NK-92 (cell line): ENCODE measurements around the gene UCN3.

Experiments used
- DNase-seq: peaks from one replicate; lab custom pipeline; 2025; ENCODE audit not compliant: unreplicated experiment; lab: John Stamatoyannopoulos, UW

Gene UCN3

DNA sequence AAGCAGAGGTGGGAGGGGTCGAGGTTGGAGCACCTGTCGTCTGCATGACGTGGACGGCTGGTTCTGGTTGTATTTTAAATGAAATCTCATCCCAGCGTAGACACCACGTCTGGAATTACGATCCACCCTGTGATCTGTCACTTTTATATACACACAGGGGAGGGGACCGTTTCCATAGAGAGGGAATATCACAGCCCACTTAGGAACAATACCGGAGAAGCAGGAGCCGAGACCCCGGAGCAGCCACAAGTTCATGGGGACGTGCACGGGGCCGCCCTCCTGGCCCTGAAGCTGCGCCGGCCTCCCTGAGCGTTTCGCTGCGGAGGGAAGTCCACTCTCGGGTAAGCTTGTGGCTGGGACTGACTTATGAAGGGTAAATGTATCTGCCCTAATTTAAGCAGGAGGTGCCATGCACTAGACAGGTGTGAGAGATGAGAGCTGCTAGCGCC lies at the start of gene UCN3:
TSS of gene UCN3 (plus strand) at position 77 of the 449 bp plus-strand sequence. CDS start 8,755 bp downstream, outside the sequence.
- DNase-seq: no peak

- no peak for DNase-seq
These were observed 47.1 kb upstream of the UCN3 start for GRCh38 chr10:5317547-5318107.

DNA sequence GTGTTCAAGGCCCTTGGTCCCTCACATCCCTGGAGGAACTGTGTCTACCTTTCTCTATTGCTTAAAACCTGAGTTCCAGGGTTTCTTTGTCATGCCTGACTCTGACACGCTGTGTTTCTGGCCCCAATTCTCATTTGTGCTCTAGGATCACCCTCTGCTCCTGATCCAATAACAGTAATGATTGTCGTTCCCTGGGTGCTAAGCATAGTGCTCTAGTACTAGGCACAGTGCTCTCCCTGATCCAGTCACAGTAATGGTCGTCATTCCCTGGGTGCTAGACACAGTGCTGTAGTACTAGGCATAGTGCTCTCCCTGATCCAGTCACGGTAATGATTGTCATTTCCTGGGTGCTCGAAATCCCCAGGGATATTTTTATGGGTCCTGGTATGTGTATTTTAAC lies 46.6 kb upstream of the UCN3 start:
- DNase-seq: no peak

DNA sequence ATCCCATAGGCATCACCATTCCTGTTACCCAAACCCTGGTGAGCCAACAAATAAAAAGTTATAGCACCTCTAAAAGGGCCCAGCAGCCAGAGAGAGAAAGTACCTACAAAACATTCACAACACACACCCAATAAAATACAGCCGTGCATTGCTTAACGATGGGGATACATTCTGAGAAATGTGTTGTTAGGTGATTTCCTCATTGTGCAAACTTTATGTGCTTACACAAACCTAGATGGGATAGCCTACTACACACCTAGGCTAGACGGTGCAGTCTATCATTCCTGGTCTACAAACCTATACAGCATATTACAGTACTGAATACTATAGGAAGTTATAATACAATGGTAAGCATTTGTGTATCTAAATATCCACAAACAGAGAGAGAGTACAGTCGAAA lies 44.9 kb upstream of the UCN3 start:
- no peak for DNase-seq

DNA sequence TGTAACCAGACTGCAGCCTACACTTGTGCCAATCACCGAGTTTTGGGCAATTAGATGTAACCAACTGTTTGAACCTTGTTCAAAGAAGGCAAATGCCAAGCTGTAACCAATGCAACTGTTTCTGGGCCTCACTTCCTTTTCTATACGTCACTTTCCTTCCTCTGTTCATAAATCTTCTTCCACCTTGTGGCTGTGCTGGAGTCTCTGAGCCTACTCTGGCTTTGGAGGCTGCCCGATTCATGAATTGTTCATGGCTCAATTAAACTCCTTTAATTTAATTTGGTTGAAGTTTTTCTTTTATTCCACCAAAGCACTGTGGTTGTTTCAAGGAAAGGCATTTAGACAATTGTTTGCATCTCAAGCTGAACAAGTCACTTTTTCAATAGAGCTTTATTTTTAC lies 43.5 kb upstream of the UCN3 start:
- no peak for DNase-seq

DNA sequence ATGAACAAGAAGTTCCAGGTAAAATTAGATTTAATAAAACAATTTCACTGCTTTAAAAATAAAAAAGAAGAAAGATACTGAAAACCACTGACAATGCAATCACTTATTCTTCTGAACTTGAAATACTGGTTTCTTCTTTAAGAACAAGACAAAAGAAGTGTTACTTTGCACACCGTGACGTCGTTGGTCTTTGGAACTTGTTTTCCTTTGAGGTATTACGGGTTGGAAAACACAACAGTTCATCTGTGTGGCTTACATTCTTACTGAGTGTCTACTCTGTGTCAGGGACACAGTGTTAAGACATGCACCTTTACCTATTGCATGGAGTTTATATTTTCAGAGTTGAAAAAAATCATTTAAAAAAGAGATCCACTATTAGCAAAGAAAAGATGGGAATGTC lies 41.3 kb upstream of the UCN3 start:
- no peak for DNase-seq

DNA sequence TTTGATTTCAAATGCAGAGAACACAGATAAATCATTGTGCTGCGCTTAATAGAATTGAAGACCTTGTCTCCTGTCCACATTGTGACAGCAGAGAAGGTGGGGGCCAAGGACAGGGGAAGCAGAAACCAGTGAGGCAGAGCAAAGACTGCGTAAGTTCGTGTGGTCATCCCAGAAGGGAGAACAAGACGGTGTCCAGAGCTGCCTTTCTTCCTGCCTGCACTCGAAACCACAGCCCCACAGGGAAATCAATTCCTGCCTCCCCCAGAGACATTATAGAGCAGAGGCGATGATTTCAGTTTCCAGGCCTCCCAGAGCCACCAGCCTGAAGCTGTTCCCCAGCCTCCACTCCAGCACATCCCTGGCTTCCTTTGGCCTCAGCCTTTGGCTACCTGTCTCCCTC lies 39.7 kb upstream of the UCN3 start:
- DNase-seq: no peak

GRCh38 chr10:5334196-5334880 lies 30.4 kb upstream of the UCN3 start:
- no peak for DNase-seq

- DNase-seq: no peak
These were observed 26.8 kb upstream of the UCN3 start for GRCh38 chr10:5338010-5338409.

- DNase-seq: no peak
These were observed 21.7 kb upstream of the UCN3 start for GRCh38 chr10:5343092-5343491.

- DNase-seq: no peak
These were observed 21.2 kb upstream of the UCN3 start for GRCh38 chr10:5343561-5343960.

DNA sequence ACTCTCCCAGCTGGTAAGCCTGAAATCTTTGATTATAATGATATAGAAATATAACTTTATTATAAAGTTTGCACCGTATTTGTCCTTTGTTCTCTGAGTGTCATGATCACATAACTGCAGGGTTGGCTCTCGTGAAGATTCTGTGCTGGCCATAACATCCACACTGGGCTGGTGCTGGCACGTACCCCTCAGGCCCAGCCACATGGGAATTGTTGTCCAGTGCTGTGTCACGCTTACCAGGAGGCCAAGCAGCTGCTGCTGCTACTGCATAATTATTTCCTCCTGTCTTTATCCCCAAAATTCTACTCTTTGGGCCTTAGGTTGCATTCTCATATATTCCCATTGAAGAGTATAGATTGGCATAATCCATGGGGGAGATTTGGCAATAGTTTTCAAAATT lies 20.8 kb upstream of the UCN3 start:
- DNase-seq: no peak

DNA sequence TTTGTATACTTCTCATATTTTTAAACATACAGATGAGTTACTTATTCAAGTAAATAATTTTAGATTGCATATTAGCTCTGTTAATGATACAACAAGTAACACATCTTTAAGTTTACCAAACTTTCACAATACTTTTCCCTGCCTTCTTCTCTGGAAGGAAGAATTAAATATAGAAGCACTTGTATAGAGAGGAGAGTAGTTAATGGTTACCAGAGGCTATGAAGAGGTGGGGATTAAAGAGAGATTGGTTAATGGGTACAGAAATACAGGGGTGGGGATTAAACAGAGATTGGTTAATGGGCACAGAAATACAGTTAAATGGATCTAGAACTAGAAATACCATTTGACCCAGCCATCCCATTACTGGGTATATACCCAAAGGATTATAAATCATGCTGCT lies 20.0 kb upstream of the UCN3 start:
- DNase-seq: no peak

GRCh38 chr10:5346881-5347280 lies 17.9 kb upstream of the UCN3 start:
- no peak for DNase-seq

DNA sequence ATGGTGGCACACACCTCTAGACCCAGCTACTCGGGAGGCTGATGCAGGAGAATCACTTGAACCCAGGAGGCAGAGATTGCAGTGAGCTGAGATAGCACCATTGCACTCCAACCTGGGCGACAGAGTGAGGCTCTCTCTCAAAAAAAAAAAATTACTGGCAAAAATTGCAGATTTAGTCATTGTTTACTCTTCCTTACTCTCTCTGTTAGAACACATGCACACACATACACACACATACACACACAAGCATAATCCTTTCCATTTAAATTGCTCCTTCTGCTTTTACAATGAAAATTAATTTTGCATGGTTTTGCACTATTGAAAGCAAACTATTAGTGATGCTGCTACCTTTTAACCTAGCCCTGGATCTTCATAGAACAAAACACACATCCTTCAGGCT lies 15.4 kb upstream of the UCN3 start:
- no peak for DNase-seq

GRCh38 chr10:5354068-5354467 lies 10.7 kb upstream of the UCN3 start:
- no peak for DNase-seq

DNA sequence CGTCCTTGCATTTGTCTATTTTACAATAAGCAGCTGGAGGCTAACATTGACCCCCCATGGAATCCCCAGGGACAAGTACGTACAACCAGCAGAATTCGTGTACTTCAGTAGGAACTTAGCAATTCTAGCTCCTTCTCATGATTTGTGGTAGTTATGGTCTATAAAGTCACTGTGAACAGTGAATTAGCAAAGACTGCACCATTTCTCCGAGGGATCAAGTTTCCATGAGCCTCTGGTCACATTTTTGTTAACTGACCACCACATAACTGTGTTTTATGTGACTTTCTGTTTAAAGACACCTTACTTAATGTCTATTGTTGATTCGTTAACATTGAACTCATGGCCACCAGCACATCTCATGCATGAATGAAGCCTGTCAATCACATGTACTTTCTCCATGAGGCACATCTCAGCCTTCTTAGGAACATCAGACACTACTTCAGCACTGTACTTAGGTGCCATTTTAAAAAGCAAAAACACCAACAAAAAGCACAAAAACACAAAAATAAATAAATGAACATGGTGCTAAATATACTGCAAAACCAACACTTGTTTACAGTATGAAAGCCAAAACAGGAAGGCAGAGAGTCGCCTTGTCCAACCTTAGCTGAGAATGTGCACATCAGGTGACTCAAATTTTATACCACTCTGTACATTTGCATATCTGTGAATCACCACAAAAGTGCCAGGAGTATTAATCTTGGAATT lies 9.0 kb upstream of the UCN3 start:
- no peak for DNase-seq

DNA sequence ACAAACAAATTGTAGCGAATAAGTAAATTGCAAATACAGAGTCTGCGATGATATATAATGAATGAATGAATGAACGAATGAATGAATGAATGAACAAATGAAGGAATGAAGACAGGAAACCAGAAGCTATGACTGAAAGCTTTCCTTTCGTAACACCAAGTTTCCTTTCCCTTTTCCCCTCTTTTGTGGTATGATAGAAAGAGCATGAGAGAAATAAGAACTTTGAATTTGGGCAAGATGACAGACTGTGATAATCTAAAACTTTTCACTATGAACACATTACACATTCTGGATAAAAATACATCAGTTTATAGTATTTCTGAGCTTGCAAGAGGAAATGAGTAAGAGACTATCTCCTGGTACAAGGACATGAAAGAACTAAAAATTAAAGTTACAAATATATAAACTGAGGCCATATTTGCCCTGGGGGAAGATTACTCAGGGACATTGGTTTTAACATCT lies 8.4 kb upstream of the UCN3 start:
- no peak for DNase-seq

DNA sequence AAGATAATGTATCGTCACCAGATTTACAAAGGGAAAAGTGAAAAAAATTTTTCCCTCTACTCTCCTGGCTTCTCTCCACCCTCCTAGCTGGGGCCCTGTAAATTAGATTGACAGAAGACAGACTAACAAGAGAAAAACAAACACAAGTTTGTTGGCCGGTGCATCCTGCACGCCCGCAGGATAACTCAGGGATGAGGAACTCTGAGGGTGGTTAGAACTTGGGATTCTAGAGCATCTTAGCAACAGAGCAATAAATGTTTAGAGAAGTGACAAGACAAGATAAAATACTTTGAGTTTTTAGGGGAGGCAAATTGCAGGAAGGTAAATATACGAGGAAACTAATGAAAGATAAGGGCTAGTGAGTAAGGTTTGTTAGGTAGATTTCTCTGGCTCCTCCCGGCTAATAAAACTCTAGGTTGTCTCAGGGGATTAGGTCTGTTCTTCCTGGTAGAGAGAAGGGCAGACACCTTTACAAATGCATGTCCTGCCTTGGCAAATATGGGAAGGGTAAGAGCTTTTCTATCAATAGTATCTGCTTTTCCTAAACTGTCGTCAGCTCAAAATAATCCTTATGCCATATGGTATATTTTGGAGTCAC lies 4.3 kb upstream of the UCN3 start:
- DNase-seq: no peak

DNA sequence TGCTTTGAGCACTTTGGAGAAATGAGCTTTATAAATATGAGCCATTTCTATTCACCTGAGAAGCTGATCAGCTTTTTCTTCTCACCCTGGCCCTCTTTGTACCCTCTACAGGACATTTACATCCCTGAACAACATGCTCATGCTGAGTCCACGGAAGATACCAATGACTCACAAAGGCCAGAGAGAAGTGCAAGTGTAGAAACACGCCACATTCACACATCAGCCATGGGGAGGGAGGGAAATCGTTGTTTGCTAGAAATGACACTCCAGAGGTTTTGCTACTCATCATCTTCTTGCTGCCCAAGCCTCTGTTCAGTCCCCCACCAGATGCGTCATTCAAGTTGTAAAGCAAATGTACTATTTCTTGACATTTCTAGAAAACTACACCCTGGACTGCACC lies 2.8 kb upstream of the UCN3 start:
- no peak for DNase-seq

- no peak for DNase-seq
These were observed 1.9 kb upstream of the UCN3 start for GRCh38 chr10:5362873-5363272.

DNA sequence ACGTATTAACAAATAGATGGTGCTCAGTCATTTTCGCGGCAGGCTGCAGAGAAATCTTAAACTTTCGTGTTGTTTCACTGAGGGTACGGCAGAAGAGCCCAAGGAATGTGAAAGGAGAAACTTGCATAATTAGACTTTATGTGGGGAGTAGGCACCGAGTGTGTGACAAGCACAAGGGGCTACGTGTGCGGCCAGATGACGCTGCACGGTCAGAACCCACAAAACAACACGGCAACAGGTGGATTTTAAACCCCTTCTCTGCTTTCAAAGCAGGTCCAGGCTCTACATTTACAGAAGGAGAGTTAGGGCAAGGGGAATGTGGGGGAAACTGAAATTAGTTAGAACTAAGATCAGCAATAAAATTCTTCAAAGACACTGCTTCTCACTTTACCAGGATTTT lies 392 bp upstream of the UCN3 start:
- no peak for DNase-seq
